ENCODE results near the gene CAPZA2.

GRCh38 chr7:116815041-116815440 lies 47.3 kb upstream of the CAPZA2 start:
- TF ChIP-seq, protein P1, sequence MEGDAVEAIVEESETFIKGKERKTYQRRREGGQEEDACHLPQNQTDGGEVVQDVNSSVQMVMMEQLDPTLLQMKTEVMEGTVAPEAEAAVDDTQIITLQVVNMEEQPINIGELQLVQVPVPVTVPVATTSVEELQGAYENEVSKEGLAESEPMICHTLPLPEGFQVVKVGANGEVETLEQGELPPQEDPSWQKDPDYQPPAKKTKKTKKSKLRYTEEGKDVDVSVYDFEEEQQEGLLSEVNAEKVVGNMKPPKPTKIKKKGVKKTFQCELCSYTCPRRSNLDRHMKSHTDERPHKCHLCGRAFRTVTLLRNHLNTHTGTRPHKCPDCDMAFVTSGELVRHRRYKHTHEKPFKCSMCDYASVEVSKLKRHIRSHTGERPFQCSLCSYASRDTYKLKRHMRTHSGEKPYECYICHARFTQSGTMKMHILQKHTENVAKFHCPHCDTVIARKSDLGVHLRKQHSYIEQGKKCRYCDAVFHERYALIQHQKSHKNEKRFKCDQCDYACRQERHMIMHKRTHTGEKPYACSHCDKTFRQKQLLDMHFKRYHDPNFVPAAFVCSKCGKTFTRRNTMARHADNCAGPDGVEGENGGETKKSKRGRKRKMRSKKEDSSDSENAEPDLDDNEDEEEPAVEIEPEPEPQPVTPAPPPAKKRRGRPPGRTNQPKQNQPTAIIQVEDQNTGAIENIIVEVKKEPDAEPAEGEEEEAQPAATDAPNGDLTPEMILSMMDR (IDR thresholded peaks at IDR 0.05; ENCODE audit: low read length): no peak
- no peak for TF ChIP-seq EZH2 (IDR thresholded peaks at IDR 0.05; ENCODE audit: borderline replicate concordance, low read length)
